ENCODE measurements around the gene LRP1-AS. TPM values are rescaled to one million over a fixed set of nuclear protein-coding genes. Genes with fewer than 3 reads are reported as not detected.

Gene LRP1-AS
- total RNA-seq, 2 donors from 2014 or later, result not detected

DNA sequence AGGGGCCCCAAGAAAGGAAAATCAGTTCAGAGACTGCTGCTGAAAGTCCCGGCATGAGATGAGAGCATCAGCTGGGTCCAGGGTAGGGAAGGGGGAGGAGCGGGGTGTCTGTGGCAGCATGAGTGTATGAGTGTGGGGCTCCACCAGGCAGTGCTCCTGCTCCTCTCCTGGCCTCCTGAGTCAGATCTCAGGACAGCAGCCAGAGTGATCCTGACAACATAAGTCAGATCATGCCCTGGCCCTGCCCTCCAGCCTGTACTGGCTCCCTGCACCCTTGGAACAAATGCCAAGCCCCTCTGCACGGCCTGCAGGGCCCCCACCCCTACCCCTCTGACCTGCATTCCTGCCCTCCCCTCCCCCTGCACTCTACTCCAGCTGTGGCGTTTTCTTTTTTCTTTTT is 24.2 kb upstream of the LRP1-AS start:
- no peak overlapping the region for H3K4me3 Mint-ChIP-seq
- H3K9me3 Mint-ChIP-seq, result no peaks in the 10 kb centered on the region
- H3K36me3 Mint-ChIP-seq (ENCODE audit: low read depth), result no peaks in the 10 kb centered on the region
- peak overlapping the region; percentile 17 for H3K27ac Mint-ChIP-seq
- H3K27me3 Mint-ChIP-seq, result no peaks in the 10 kb centered on the region
- ATAC-seq (replicated peaks), result no peak
- peaks cover 9% of the 10 kb centered on the region for H3K4me1 Mint-ChIP-seq

DNA sequence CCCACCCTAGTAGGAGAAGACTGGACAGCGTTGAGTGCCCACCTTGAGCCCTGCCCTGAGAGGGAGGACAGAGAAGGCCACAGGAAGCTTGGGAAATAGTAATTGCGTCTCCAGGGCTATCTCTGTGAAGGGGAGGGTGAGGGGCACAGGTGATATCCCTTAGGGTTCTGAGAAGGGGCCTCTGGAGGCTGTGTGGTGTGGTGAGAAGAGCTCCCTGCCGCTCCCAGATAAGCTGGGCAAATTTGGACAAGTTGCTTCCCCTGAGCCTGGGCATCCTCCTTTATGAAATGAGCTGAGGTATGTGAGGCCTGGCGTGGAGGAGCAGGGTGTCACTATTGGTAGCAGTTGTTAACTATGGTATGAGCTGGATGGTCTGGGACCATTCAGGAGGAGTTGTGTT is 23.5 kb upstream of the LRP1-AS start:
- Mint-ChIP-seq H3K36me3 (ENCODE audit: low read depth) (no peaks in the 10 kb centered on the region), H3K9me3 (no peaks in the 10 kb centered on the region), H3K4me1 (peaks cover 12% of the 10 kb centered on the region), H3K27me3 (no peaks in the 10 kb centered on the region), H3K4me3 (no peak overlapping the region), H3K27ac (peak overlapping the region; percentile 17)
- no peak for ATAC-seq (replicated peaks)

DNA sequence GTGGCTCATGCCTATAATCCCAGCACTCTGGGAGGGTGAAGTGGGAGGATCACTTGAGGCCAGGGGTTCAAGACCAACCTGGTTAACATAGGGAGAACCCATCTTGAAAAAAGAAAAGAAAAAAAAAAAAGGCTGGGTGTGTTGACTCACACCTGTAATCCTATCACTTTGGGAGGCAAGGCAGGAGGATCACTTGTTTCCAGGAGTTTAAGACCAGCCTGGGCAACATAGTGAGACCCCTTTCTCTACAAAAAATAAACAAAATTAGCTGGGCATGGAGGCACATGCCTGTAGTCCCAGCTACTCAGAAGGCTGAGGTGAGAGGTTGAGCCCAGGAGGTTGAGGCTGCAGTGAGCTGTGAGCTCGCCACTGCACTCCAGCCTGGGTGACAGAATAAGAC is 23.0 kb upstream of the LRP1-AS start:
- peaks cover 12% of the 10 kb centered on the region for H3K4me1 Mint-ChIP-seq
- no peak overlapping the region for H3K27ac Mint-ChIP-seq
- no peaks in the 10 kb centered on the region for H3K9me3 Mint-ChIP-seq
- H3K27me3 Mint-ChIP-seq, result no peaks in the 10 kb centered on the region
- ATAC-seq (replicated peaks), result no peak
- no peak overlapping the region for H3K4me3 Mint-ChIP-seq
- no peaks in the 10 kb centered on the region for H3K36me3 Mint-ChIP-seq (ENCODE audit: low read depth)

DNA sequence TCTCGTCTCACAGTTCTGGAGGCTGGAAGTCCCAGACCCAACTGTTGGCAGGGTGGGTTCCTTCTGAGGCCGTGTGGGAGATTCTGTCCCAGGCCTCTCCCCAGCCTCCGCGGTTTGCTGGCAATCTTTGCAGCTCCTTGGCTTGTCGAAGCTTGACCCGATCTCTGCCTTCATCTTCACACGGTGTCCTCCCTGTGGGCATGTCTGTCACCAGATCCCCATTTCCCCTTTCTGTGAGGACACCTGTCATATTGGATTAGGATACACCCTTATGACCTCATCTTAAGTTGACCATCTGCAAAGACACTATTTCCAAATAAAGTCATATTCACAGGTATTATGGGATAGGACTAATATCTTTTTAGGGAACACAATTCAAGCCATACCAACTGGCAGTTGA is 22.6 kb upstream of the LRP1-AS start:
- H3K4me1 Mint-ChIP-seq, result peaks cover 12% of the 10 kb centered on the region
- H3K27me3 Mint-ChIP-seq, result no peaks in the 10 kb centered on the region
- no peaks in the 10 kb centered on the region for H3K36me3 Mint-ChIP-seq (ENCODE audit: low read depth)
- no peak overlapping the region for H3K27ac Mint-ChIP-seq
- no peak overlapping the region for H3K4me3 Mint-ChIP-seq
- no peaks in the 10 kb centered on the region for H3K9me3 Mint-ChIP-seq
- ATAC-seq (replicated peaks), result no peak

DNA sequence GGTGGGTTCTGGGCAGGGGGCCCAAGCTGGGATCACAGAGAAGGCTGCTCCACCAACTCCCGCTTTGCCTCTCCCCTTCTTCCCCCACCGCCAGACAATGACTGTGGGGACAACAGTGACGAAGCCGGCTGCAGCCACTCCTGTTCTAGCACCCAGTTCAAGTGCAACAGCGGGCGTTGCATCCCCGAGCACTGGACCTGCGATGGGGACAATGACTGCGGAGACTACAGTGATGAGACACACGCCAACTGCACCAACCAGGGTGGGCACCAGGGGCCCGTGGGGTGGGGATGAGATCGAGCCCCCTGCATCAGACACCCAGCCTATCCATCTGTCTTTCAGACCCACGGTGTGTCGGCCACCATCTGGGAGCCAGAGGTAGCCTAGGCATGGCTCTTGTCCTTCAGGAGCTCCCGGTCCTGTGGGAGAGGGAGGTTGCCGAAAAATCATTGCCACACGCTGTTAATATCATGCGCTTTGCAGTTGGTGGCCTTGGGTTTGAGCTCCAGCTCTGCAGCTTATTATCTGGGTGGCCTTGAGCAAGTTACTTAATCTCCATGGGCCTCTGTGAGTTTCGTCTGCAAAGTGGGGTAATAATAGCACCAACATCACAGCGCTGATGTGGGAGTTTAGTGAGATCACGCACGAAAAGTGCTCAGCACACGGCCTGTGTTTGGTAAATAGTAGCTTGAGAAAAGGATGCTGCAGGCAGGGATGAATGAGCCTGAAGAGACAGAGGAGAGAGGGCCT is 21.8 kb upstream of the LRP1-AS start:
- Mint-ChIP-seq H3K27me3 (no peaks in the 10 kb centered on the region), H3K4me1 (peaks cover 12% of the 10 kb centered on the region), H3K9me3 (no peaks in the 10 kb centered on the region), H3K27ac (no peak overlapping the region), H3K4me3 (no peak overlapping the region), H3K36me3 (ENCODE audit: low read depth) (no peaks in the 10 kb centered on the region)
- no peak for ATAC-seq (replicated peaks)

DNA sequence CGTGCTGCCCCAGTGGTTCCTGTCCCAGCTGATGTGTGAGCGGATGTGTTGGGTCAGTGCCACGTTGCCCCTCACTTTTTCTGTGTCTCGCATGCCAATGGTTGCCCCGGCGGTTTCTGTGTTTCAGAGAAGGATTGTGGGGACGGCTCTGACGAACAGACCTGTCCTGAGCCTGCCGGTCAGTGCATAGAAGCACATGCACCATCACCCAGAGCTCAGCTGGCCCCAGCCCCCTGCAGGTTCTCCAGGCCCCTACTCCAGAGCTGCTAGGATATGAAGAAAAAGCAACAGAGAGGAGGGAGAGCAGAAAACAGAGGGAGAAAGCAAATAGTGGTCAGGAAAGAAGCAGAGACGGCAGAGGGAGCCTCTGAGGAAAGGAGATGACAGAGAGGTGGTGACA is 20.6 kb upstream of the LRP1-AS start:
- no peaks in the 10 kb centered on the region for H3K36me3 Mint-ChIP-seq (ENCODE audit: low read depth)
- H3K27me3 Mint-ChIP-seq, result no peaks in the 10 kb centered on the region
- H3K27ac Mint-ChIP-seq, result no peak overlapping the region
- no peak overlapping the region for H3K4me3 Mint-ChIP-seq
- peaks cover 10% of the 10 kb centered on the region for H3K4me1 Mint-ChIP-seq
- no peaks in the 10 kb centered on the region for H3K9me3 Mint-ChIP-seq
- no peak for ATAC-seq (replicated peaks)

DNA sequence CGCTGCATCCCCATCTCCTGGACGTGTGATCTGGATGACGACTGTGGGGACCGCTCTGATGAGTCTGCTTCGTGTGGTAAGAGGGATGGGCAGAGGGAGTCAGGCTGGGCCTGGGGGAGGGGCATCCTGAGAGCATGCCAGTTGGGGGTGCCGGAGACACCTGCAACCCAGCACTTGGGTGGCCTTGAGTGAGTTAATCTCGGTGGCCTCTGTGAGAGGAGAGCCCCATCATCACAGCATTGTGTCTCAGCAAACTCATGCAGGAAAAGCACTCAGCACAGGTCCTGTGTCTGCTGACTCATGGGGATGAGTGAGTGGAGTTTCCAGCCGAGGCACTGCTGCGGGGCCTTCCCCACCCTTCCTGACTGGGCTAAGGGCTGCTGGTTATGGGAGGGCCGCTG is 19.6 kb upstream of the LRP1-AS start:
- no peaks in the 10 kb centered on the region for H3K9me3 Mint-ChIP-seq
- H3K36me3 Mint-ChIP-seq (ENCODE audit: low read depth), result no peaks in the 10 kb centered on the region
- peak overlapping the region; percentile 61 for H3K27ac Mint-ChIP-seq
- H3K4me3 Mint-ChIP-seq, result peak overlapping the region; percentile 27
- no peaks in the 10 kb centered on the region for H3K27me3 Mint-ChIP-seq
- peak; percentile 98 for ATAC-seq (replicated peaks)
- H3K4me1 Mint-ChIP-seq, result peaks cover 8% of the 10 kb centered on the region

DNA sequence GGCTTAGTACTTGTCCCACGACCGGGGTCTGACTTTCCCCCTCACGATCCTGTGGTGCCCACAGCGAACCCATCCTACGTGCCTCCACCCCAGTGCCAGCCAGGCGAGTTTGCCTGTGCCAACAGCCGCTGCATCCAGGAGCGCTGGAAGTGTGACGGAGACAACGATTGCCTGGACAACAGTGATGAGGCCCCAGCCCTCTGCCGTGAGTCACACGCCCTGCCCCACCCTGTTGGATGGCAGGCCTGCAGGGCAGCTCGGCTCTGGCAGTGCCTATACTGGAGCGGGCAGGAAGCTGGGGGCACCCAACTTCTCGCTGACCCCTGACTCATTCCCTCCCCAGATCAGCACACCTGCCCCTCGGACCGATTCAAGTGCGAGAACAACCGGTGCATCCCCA is 18.3 kb upstream of the LRP1-AS start:
- H3K27ac Mint-ChIP-seq, result no peak overlapping the region
- no peak for ATAC-seq (replicated peaks)
- H3K4me1 Mint-ChIP-seq, result peaks cover 8% of the 10 kb centered on the region
- no peak overlapping the region for H3K4me3 Mint-ChIP-seq
- no peaks in the 10 kb centered on the region for H3K36me3 Mint-ChIP-seq (ENCODE audit: low read depth)
- H3K27me3 Mint-ChIP-seq, result no peaks in the 10 kb centered on the region
- H3K9me3 Mint-ChIP-seq, result no peaks in the 10 kb centered on the region

DNA sequence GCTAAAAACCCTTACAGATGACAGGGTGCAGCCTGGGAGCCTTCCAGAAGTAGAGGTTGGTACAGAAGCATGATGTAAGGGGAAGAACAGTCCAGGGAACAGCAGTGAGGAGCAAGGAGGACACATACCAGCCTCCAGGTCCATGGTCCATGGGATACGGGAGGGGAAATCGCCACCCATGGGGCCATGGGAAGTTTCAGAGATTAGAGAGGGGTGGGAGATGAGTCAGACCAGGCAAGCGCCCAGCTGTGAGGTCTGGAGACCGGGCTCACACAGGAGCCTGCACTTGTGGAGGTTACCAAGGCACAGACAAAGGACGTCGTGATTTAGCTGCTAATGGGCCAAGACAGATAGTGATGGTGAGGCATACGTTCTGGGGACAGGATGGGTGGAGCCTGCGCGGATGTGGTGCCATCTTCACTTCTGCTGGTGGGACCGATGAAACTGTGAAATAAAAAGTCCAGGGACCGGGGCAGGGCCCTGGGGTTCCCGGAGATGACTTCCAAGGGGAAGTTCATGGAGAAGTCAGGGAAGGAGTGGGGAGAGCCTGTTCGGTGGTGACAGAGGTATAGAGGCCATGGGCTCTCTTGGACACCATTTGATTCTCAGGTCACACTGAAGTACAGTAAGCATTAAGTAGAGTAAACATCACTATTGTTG is 17.7 kb upstream of the LRP1-AS start:
- ATAC-seq (replicated peaks), result no peak
- H3K27ac Mint-ChIP-seq, result peak overlapping the region; percentile 63
- no peaks in the 10 kb centered on the region for H3K9me3 Mint-ChIP-seq
- H3K27me3 Mint-ChIP-seq, result no peaks in the 10 kb centered on the region
- peaks cover 8% of the 10 kb centered on the region for H3K4me1 Mint-ChIP-seq
- no peaks in the 10 kb centered on the region for H3K36me3 Mint-ChIP-seq (ENCODE audit: low read depth)
- no peak overlapping the region for H3K4me3 Mint-ChIP-seq

DNA sequence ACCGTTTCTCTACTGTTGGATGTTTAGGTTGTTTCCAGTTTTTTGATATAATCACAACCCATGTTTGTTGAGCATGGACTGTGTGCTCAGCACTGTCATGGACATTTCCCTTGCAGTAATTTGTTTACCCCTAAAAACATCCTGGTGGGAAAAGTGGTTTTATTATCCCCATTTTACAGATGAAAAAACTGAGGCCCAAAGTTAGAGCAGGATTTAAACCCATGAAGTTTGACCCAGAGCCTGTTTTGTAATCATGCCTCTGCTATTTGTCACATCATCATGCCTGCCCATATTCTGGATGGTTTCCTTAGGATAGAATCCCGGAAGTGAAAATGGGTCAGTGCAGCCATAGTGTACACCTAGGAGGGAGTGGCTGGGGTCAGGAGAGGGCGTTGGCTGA is 17.0 kb upstream of the LRP1-AS start:
- Mint-ChIP-seq H3K9me3 (no peaks in the 10 kb centered on the region), H3K4me1 (peaks cover 8% of the 10 kb centered on the region), H3K27me3 (no peaks in the 10 kb centered on the region), H3K27ac (peak overlapping the region; percentile 63), H3K4me3 (no peak overlapping the region), H3K36me3 (ENCODE audit: low read depth) (no peaks in the 10 kb centered on the region)
- no peak for ATAC-seq (replicated peaks)

DNA sequence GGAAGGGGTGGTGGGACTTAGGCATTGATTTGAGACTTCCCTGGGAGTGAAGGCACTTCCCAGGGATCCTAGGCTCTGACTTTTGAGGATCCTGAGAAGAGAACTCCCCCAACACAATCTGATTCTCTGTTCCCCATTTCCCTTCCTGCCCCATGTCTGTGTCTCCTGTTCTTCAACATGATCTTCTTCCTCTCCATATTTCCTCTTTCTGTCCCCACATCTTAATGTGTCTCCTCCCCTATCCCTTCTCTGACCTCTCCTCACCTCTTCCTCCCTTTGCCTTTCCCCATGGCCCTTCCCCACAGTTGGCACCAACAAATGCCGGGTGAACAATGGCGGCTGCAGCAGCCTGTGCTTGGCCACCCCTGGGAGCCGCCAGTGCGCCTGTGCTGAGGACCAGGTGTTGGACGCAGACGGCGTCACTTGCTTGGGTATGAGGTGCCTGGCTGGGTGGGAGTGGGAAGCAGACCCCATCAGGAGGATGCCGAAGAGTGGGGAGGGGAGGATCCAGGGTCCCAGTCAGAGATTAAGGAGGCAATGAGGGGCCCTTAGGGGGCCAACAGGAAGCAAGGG is 15.2 kb upstream of the LRP1-AS start:
- H3K4me3 Mint-ChIP-seq, result no peak overlapping the region
- no peaks in the 10 kb centered on the region for H3K9me3 Mint-ChIP-seq
- no peak overlapping the region for H3K27ac Mint-ChIP-seq
- no peak for ATAC-seq (replicated peaks)
- H3K4me1 Mint-ChIP-seq, result peaks cover 8% of the 10 kb centered on the region
- no peaks in the 10 kb centered on the region for H3K27me3 Mint-ChIP-seq
- H3K36me3 Mint-ChIP-seq (ENCODE audit: low read depth), result no peaks in the 10 kb centered on the region

DNA sequence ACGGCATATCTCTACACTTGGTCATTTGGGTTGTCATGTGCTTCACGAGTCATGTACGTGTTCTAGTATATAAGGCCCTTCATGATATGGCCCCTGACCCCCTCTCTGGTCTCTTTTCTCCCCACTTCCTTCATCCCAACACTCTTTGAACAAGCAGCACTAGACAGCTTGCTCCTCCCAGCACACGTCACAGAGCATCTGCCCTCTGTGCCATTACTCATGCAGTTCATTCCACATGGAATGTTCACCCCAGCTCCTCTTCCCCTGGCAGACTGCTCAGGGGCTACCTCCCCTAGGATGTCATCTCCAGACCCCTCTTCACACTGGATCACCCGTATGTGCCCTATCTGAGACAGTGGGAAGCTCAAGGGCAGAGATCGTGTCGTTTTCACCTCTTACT is 14.1 kb upstream of the LRP1-AS start:
- ATAC-seq (replicated peaks), result no peak
- no peaks in the 10 kb centered on the region for H3K9me3 Mint-ChIP-seq
- no peak overlapping the region for H3K27ac Mint-ChIP-seq
- peaks cover 2% of the 10 kb centered on the region for H3K4me1 Mint-ChIP-seq
- no peaks in the 10 kb centered on the region for H3K27me3 Mint-ChIP-seq
- no peaks in the 10 kb centered on the region for H3K36me3 Mint-ChIP-seq (ENCODE audit: low read depth)
- H3K4me3 Mint-ChIP-seq, result no peak overlapping the region

DNA sequence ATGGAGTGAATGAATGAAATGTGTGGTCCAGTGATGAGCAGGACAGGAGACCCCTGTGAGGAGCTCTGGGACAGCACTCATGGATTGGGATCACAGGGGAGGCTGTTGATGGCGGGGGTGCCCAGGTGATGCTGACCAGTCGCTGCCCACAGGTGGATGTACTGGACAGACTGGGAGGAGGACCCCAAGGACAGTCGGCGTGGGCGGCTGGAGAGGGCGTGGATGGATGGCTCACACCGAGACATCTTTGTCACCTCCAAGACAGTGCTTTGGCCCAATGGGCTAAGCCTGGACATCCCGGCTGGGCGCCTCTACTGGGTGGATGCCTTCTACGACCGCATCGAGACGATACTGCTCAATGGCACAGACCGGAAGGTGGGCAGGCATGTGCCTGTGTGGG is 13.3 kb upstream of the LRP1-AS start:
- no peaks in the 10 kb centered on the region for H3K9me3 Mint-ChIP-seq
- no peaks in the 10 kb centered on the region for H3K27me3 Mint-ChIP-seq
- H3K4me3 Mint-ChIP-seq, result no peak overlapping the region
- H3K36me3 Mint-ChIP-seq (ENCODE audit: low read depth), result no peaks in the 10 kb centered on the region
- no peak for ATAC-seq (replicated peaks)
- H3K27ac Mint-ChIP-seq, result no peak overlapping the region
- H3K4me1 Mint-ChIP-seq, result no peaks in the 10 kb centered on the region

DNA sequence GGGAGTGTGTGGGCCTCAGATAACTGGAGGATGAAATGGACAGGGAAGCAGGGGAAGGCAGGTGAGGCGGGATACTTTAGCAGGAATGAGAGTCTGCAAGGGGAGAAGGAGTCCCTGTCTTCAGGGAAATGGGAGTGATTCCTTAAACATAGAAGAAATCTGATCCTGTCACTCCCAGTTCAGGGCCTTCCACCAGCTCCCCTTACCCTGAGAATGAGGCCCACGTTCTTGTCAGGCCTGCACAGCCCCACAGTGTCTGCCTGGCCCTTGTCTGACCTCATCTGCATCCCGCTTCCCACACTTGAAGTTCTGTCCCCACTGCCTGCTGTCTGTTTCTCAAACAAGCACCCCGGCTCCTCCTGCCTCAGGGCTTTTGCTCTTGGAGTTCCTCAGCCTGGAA is 12.6 kb upstream of the LRP1-AS start:
- Mint-ChIP-seq H3K9me3 (no peaks in the 10 kb centered on the region), H3K4me1 (no peaks in the 10 kb centered on the region), H3K4me3 (no peak overlapping the region), H3K36me3 (ENCODE audit: low read depth) (no peaks in the 10 kb centered on the region), H3K27me3 (no peaks in the 10 kb centered on the region), H3K27ac (no peak overlapping the region)
- ATAC-seq (replicated peaks), result no peak

DNA sequence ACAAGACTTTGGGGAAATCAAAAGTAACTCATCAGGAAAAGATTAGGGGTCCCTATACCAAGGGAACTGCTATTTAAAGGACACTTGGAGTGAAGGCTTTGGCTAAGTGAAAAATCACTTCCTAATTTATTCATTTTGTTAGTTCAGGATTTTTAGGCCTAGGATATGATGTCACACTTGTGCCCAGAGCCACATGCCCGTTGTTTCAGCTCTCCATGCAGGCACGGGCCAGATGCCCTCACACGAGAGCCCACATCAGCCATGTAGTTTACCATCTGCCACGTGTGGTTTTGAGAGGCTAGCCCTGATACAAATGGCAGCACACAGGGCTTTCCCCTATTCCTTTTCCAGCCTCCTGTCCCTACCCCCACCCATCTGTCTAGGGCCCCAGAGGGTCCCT is 11.9 kb upstream of the LRP1-AS start:
- H3K4me3 Mint-ChIP-seq, result no peak overlapping the region
- H3K4me1 Mint-ChIP-seq, result no peaks in the 10 kb centered on the region
- no peak overlapping the region for H3K27ac Mint-ChIP-seq
- ATAC-seq (replicated peaks), result no peak
- no peaks in the 10 kb centered on the region for H3K27me3 Mint-ChIP-seq
- H3K36me3 Mint-ChIP-seq (ENCODE audit: low read depth), result no peaks in the 10 kb centered on the region
- H3K9me3 Mint-ChIP-seq, result no peaks in the 10 kb centered on the region

Data from activated T-helper 17 cell treated with anti-CD3 and anti-CD28 coated beads, Interleukin-2, amount 50 U/mL, for 72 hours (primary cell).